SK-MEL-5 (cell line): ENCODE data around the gene METRN. TPM values are rescaled to one million over a fixed set of nuclear protein-coding genes. Genes with fewer than 3 reads are reported as not detected.

ENCODE experiments used
- DNase-seq: peaks from one replicate; pipeline ENCODE4 v3.0.0-alpha.2; 2016; ENCODE audit warnings: low read depth, low spot score
- in situ Hi-C: cut with HindIII; loops from 2 replicates; pipeline ENCODE4 v1.10.0; 2016; ENCODE audit warnings: low sequenced_read_pairs, high pct_unique_total_duplicates, low pct_unique_long_range_greater_than_20kb
- total RNA-seq: library from RNA; depleted of rRNA; stranded (reverse); fragments of >200 nt; shearing (Covaris generic); gene quantifications from 2 replicates; pipeline ENCODE4 v1.2.3, GENCODE V29; 2014

Gene METRN
- total RNA-seq, 1 experiment from 2014 or later, result 133 TPM

- in situ Hi-C loops, result no loop called here
- peak; percentile 68 for DNase-seq
Measured at GRCh38 chr16:726438-727290, 11.7 kb downstream of the METRN start, which contains the start of the genes CCDC78 and HAGHL. CCDC78 (minus strand) TSS chr16:726443; CDS start chr16:726367, 76 bp downstream. HAGHL (plus strand) TSS chr16:727106; CDS start chr16:727510, 404 bp downstream.

GRCh38 chr16:727291-727977 is 12.5 kb downstream of the METRN start:
- no peak for DNase-seq
- in situ Hi-C loops, result no loop called here

DNA sequence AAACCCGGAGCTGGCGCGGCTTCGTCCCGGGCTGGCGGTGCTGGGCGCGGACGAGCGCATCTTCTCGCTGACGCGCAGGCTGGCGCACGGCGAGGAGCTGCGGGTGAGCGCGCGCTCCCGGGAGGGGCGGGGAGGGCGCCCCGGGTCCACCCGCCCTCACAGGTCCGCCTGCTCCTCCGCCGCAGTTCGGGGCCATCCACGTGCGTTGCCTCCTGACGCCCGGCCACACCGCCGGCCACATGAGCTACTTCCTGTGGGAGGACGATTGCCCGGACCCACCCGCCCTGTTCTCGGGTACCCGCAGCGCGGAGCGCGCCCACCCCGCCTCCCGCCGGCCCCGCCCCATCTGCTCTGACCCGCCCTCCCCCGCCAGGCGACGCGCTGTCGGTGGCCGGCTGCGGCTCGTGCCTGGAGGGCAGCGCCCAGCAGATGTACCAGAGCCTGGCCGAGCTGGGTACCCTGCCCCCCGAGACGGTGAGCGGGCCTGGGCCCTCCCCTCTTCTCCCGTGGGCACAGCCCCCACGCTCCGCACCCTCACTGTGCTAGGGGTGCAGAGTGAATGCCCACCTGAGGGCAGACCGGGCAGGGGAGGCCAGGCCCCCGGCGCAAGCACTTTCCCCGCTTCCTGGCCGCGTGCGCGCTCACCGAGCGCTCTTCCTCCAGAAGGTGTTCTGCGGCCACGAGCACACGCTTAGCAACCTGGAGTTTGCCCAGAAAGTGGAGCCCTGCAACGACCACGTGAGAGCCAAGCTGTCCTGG is 13.4 kb downstream of the METRN start:
- in situ Hi-C loops, result no loop called here
- peak; percentile 91 for DNase-seq

GRCh38 chr16:728890-729744 is 14.2 kb downstream of the METRN start:
- in situ Hi-C loops, result no loop called here

GRCh38 chr16:729768-730665 is 15.1 kb downstream of the METRN start:
- no peak for DNase-seq
- in situ Hi-C loops, result no loop called here

More at GRCh38 chr16:728890-729744, 14.2 kb downstream of the METRN start:
- DNase-seq, result no peak

DNA sequence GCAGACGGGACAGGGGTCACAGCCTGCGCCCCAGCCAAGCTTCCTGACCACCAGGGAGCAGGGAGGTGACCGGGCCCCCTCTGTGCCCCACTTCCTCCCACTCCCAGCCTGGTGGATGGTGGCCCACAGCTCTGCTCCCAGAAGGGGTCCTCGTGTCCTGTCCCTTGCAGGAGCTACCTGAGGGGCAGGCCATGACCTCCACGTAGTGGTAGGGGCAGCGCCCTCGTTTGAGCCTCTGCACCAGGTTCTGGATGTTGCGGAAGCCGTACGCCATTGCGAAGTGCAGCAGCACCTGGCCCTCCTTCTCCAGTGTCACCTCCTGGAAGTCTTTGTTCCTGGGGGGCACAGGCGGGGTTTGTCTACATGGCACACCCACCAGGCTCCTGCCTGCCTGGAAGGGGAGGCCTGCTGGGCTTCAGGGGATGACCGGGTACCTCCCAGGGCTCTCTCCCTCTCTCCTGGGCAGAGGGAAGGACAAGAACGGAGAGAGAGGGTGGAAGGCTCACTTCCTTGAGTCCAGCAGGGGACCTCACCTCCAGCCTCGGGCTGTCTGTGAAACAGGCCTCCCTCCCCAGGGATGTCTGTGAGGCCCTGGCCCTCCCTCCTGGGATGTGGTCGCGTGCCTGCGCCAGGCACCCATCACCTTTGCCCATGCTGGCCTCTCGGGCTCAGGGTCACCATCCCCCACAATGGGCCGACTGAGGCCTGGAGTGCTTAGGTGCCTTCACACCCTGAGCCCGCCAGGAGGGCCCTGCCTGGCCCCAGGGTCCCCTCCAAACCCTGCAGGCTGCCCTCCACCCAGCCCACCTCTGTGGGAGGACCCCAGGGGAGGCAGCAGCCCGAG is 16.0 kb downstream of the METRN start:
- no peak for DNase-seq
- in situ Hi-C loops, result no loop called here

DNA sequence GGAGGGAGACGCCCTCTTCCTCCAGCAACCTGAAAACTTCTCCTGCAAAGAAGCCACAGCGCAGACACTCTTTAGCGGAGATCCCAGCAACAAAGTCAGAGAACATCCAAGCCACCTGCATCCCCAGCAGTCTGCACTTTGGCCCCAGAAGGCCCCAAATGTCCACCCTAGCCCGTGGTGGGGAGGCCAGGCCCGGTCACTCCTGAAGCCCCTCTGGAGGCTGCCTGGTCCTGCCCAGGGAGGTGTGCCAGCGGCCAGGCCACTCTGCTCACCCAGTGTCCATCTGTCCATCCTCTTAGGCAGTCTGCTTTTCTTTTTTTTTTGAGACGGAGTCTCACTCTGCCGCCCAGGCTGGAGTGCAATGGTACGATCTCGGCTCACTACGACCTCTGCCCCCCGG is 17.4 kb downstream of the METRN start:
- in situ Hi-C loops, result no loop called here

DNA sequence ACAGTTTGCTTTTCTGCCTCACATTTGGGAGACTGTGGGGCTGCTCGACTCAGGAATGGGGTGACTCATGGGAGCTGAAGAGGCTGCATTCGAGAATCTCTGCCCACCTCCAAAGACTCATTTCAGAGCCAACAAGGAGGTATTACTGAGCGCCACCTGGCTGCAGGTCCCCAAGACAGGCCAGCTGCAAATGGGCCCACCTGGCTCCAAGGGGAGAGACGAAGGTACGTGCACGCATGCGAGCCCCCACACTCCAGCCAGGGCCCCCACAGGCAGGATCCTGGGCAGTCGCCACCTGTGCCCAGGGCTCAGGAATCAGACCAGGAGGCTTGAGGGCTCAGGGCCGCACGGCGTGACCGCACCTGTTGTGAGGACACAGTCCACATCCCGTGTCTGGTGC is 18.0 kb downstream of the METRN start:
- in situ Hi-C loops, result no loop called here
- DNase-seq, result no peak

More for the DNA sequence above, 17.4 kb downstream of the METRN start:
- DNase-seq, result no peak

DNA sequence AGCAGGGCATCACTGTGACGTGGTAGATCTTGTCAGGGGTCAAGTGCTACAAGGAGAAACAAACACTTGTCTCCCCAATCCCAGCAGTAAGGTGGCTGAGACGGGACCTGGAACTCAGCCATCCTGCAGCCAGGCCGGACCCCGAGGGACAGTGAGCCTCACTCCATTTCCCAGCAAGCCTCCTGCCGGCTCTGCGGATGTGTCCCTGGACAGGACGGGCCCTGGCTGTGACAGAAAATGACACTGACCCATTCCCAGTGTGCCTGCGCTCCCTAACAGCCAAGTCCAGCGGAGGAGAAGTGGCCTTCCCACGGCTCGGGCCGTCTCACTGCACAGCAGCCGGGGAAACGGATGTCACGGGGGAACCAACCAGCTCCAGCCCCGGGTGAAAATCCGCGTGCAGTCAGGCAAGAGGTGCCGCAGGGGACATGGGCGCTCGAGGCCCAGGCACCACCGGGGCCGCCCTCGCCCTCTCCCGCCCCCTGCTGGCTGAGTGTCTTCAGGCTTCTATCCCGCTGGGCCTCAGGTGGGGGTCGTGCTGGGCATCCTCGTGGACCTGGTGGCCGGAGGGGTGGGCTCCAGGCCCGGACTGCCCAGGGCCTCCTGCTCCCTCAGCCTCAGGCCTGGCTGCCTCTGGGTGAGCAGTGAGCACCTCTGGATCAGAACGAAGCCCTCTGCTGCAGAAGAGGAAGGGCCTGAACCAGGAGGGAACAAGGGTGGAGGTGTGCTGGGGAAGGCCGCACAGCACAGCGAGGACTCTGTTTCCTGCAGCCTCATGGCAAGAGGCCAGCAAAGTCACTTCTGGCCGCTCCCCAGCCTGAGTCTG is 18.7 kb downstream of the METRN start:
- in situ Hi-C loops, result no loop called here
- peak; percentile 49 for DNase-seq

DNA sequence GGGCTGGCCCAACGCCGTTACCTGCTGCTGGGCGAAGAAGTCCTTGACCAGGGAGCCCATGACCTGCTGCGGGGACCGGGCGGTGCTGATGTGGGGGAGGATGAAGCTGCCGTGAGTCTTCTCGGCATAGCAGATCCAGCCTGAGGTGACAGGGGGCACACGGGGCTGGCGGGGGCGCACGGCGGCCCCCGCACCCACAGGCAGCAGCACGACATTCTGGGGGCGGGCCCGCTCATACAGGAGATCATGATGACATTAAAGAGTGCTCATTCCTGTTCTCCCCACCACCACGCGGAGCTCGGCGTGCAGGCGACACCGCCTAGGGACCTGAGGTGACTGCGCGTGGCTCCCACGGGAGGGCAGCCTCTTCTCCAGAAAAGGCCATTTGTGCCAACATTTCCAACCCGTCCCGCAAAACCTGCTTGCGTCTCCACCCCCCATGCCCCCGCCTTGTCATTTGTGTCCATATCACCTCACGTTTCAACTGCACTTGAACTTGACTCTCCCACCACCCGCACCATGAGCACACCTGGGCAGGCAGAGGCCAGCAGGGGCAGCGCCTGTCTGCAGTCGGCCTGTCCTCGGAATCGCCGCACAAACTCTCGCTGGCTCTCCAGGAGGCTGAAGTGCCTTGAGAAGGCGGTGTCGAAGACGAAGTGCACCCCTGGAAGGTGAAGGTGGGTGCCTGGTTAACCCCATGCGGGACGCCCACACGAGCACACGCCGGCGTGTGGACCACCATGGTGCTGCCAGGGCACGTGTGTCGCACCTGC is 19.5 kb downstream of the METRN start:
- DNase-seq, result no peak
- in situ Hi-C loops, result no loop called here

GRCh38 chr16:734981-735881 is 20.3 kb downstream of the METRN start:
- in situ Hi-C loops, result no loop called here
- DNase-seq, result no peak

DNA sequence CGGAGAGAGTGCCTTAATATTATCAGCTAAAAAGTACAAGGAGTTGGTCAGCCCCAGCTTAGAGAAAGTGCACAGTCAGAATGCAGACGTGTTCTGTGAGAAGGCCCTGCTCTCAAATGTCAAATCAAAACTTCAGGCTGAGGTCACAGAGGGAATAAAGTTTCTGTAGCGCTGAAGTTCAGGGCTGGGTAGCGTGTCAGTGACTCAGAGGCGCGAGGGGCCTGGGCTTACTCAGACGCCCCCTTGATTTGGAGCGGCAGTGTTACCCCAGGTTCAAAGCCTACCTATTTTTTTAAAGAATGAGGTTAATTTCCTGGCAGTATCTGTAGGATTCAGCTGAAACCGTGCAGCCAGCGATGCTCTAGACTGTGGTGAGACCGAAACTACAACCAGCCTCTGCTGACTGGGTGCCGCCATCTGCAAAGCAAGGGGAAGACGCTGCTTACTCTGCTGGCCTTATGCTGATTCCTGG is 21.1 kb downstream of the METRN start:
- DNase-seq, result no peak
- in situ Hi-C loops, result no loop called here

- DNase-seq, result no peak
- in situ Hi-C loops, result no loop called here
Measured at GRCh38 chr16:736936-737481, 22.1 kb downstream of the METRN start.
